ENCODE measurements around the gene CEACAM3.

CEACAM3 gene

GRCh38 chr19:41844601-41845000 is 48.2 kb downstream of the CEACAM3 start, which contains the start of gene LYPD4:
LYPD4 (minus strand) TSS chr19:41844683; CDS start chr19:41839285, 5,398 bp downstream.
- no peak for DNase-seq (ENCODE audit: low spot score)

- DNase-seq (ENCODE audit: low spot score), result no peak
These were observed 48.4 kb downstream of the CEACAM3 start, which contains the start of gene DMRTC2 for GRCh38 chr19:41845001-41845050. DMRTC2 (plus strand) TSS chr19:41845042; CDS start chr19:41847429, 2,387 bp downstream.

GRCh38 chr19:41845051-41845590 is 48.7 kb downstream of the CEACAM3 start:
- DNase-seq (ENCODE audit: low spot score), result no peak

DNA sequence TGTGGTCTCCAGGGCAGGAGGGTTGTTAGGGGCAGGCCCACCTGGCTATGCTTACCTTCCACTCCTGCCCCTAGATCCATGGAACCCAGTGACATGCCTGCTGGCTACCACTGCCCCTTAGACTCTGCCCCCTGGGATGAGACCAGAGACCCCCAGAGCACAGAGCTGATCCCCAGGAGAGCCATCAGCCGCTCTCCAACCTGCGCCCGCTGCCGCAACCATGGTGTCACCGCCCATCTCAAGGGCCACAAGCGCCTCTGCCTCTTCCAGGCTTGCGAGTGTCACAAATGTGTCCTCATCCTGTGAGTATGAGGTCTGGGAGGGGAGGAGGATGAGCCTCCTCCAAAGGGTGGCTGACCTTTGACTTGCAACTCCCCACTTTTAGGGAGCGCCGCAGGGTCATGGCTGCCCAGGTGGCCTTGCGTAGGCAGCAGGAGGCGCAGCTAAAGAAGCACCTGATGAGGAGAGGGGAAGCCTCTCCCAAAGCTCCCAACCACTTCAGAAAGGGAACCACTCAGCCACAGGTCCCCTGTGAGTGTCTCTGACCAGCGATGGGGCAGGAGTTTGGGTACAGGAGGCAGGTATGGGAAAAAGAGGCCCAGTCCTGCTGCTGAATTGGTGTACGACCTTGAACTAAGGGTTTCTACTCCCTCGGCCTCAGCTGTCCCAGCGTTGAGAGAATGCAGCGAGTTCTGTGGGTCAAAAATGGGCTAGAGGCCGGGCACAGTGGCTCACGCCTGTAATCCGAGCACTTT is 51.1 kb downstream of the CEACAM3 start:
- no peak for DNase-seq (ENCODE audit: low spot score)

DNA sequence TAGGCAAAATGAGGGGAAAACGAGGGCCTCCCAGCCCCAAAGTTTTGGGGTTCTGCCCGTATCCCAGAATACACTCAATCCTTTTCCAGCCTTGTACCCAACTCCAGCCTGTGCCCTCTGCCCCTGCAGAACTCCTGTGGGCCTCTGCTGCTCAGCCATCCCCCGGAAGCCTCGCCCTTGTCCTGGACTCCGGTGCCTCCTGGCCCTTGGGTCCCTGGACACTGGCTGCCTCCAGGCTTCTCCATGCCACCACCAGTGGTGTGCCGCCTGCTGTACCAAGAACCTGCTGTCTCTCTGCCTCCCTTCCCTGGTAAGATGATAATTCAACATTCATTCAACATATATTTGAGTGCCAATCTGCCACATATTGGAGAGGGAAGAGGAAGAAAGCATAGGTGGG is 52.3 kb downstream of the CEACAM3 start:
- no peak for DNase-seq (ENCODE audit: low spot score)

DNA sequence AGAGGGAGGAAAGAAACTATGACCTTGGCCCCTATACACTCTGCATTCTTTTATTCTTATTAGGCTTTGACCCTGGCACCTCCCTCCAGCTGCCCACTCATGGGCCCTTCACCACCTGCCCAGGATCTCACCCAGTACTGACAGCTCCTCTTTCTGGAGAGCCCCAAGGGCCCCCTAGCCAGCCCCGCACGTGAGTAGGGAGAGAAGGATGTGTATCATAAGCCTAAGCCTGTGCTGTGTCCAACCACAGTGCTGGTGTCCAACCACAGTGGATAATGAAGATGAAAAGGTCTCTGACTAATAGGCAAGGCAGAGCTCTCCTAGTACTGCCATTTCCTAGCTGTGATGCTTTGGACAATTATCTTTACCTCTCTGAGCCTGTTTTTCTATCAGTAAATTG is 52.7 kb downstream of the CEACAM3 start:
- no peak for DNase-seq (ENCODE audit: low spot score)

GRCh38 chr19:41850381-41850780 is 54.0 kb downstream of the CEACAM3 start:
- no peak for DNase-seq (ENCODE audit: low spot score)

- no peak for DNase-seq (ENCODE audit: low spot score)
These were observed 55.1 kb downstream of the CEACAM3 start for GRCh38 chr19:41851456-41851855.

- no peak for DNase-seq (ENCODE audit: low spot score)
These were observed 57.0 kb downstream of the CEACAM3 start for GRCh38 chr19:41853344-41853743.

DNA sequence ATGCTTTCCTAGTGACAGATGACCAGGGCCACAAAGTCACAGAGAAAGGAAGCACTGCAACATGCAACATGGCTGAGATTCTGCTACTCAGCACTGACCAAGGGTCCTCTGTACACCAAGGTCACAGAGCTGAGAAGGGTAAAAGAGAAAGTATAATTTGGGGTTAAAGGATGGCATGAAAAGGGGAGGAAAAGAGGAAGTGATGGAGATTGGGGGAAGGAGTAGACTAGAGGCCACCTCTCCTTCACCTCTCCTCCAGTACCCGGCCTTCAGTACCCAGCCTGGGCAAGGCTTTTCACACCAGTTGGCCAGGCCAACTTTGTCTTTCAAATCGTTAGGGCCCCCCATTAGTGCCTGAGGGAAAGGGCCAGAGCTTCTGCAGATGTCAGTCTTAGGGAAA is 57.4 kb downstream of the CEACAM3 start:
- DNase-seq (ENCODE audit: low spot score), result no peak

- DNase-seq (ENCODE audit: low spot score), result no peak
These were observed 62.8 kb downstream of the CEACAM3 start for GRCh38 chr19:41859213-41859617.

DNA sequence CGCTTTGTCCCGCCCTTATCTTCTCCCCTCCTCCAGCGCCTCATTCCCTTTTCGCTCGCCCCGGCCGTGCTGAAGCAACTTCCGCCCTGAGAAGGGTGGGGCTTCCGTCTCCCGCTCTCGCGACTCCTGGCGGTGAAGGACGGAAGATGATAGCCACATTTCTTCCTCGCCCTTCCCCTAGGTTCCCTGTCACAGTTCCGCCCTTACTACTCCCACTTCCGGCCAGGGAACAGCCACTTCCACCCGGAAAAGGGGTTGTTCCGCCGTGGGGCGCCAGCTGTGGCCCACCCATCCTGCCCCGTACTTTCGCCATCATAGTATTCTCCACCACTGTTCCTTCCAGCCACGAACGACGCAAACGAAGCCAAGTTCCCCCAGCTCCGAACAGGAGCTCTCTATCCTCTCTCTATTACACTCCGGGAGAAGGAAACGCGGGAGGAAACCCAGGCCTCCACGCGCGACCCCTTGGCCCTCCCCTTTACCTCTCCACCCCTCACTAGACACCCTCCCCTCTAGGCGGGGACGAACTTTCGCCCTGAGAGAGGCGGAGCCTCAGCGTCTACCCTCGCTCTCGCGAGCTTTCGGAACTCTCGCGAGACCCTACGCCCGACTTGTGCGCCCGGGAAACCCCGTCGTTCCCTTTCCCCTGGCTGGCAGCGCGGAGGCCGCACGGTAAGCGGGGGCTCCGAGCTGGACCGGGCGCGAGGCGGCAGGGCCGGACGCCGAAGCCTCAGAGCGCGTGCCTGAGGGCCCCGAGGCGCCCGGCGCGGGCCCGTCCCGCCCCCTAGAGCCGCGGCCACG is 63.4 kb downstream of the CEACAM3 start, which contains the start of gene RPS19:
Gene RPS19, plus strand, starts transcription at position 638 of the 801 bp plus-strand sequence. CDS start 520 bp downstream, outside the sequence.
- peak; percentile 95 for DNase-seq (ENCODE audit: low spot score)

- DNase-seq (ENCODE audit: low spot score), result no peak
These were observed 64.2 kb downstream of the CEACAM3 start for GRCh38 chr19:41860419-41861115.
